ENCODE data around the gene CDKL2.

The CDKL2 gene

DNA sequence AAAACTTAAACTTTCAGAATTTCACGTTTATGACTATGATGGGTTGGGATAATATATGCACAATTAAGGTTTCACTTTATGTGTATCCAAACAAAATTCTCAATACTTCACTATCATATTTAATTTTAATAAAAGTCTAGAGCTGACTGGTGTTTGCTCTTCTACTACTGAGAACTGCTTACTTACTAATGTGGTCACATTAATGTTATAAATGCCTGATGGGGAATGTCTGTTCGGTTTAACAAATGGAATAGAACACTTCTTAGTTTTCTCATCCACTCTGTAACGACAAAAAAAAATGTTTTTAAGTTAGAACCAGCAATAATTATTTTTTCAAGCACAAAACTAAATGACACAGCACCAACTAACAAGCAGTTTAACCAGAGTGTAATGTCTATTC, 34.3 kb downstream of the CDKL2 start:
- H3K9me3 ChIP-seq (ENCODE audit: insufficient read depth, low read depth, low read length) = no peaks in the 10 kb centered on the region
- no peak overlapping the region for H3K9ac ChIP-seq (ENCODE audit: low read depth, low read length, poor library complexity, severe bottlenecking)
- H3F3A ChIP-seq (ENCODE audit: low read depth) = no peaks in the 10 kb centered on the region
- H3K4me3 ChIP-seq (ENCODE audit: low read length, poor library complexity, severe bottlenecking) = no peak overlapping the region
- no peaks in the 10 kb centered on the region for H3K36me3 ChIP-seq (ENCODE audit: insufficient read depth, low read length)
- H3K27me3 ChIP-seq (ENCODE audit: insufficient read depth, low read length, poor library complexity, severe bottlenecking) = no peaks in the 10 kb centered on the region
- no peaks in the 10 kb centered on the region for H3K9me2 ChIP-seq (replicated peaks; ENCODE audit: low read depth, low read length)
- no peak overlapping the region for H2AFZ ChIP-seq (ENCODE audit: low read length)
- TF ChIP-seq CTCF (conservative IDR thresholded peaks at IDR 0.05; ENCODE audit: low read length) = no peak
- TF ChIP-seq EZH2phosphoT487 (IDR thresholded peaks at IDR 0.05; ENCODE audit: borderline replicate concordance) = no peak
- no peaks in the 10 kb centered on the region for H3K79me2 ChIP-seq (ENCODE audit: insufficient read depth, low read length)
- no peak overlapping the region for H3K4me2 ChIP-seq (ENCODE audit: low read depth, low read length, poor library complexity, severe bottlenecking)
- H3K4me1 ChIP-seq (ENCODE audit: insufficient read depth, low read length, poor library complexity, severe bottlenecking) = peaks cover 6% of the 10 kb centered on the region
- H4K20me1 ChIP-seq (ENCODE audit: insufficient read depth, low read length, poor library complexity, severe bottlenecking) = no peaks in the 10 kb centered on the region

DNA sequence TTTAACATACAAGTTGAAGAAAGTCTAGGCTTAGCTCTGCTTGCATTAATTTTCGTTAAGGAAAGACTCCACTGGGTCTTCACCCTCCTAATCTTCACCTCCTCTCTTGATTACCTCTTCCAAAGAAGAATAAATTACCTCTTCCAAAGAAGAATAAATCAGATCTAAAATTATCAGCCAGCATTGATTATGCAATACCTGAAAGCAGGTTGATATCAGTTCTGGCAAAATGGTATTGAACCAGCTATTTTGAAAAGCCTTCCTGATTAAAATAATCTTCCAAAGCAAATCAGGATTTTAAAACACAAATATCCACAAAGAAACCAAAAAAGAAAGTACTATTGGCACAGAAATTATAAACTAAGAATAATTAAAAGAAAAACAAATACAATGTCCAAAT, 36.9 kb downstream of the CDKL2 start:
- H3K27me3 ChIP-seq (ENCODE audit: insufficient read depth, low read length, poor library complexity, severe bottlenecking) = no peaks in the 10 kb centered on the region
- no peaks in the 10 kb centered on the region for H3F3A ChIP-seq (ENCODE audit: low read depth)
- H3K4me1 ChIP-seq (ENCODE audit: insufficient read depth, low read length, poor library complexity, severe bottlenecking) = peaks cover 3% of the 10 kb centered on the region
- TF ChIP-seq CTCF (conservative IDR thresholded peaks at IDR 0.05; ENCODE audit: low read length) = no peak
- no peak for TF ChIP-seq EZH2phosphoT487 (IDR thresholded peaks at IDR 0.05; ENCODE audit: borderline replicate concordance)
- no peaks in the 10 kb centered on the region for H3K36me3 ChIP-seq (ENCODE audit: insufficient read depth, low read length)
- H3K9me2 ChIP-seq (replicated peaks; ENCODE audit: low read depth, low read length) = no peaks in the 10 kb centered on the region
- no peak overlapping the region for H3K4me3 ChIP-seq (ENCODE audit: low read length, poor library complexity, severe bottlenecking)
- no peak overlapping the region for H3K9ac ChIP-seq (ENCODE audit: low read depth, low read length, poor library complexity, severe bottlenecking)
- no peak overlapping the region for H3K4me2 ChIP-seq (ENCODE audit: low read depth, low read length, poor library complexity, severe bottlenecking)
- no peaks in the 10 kb centered on the region for H3K79me2 ChIP-seq (ENCODE audit: insufficient read depth, low read length)
- no peaks in the 10 kb centered on the region for H4K20me1 ChIP-seq (ENCODE audit: insufficient read depth, low read length, poor library complexity, severe bottlenecking)
- H2AFZ ChIP-seq (ENCODE audit: low read length) = no peak overlapping the region
- no peaks in the 10 kb centered on the region for H3K9me3 ChIP-seq (ENCODE audit: insufficient read depth, low read depth, low read length)

DNA sequence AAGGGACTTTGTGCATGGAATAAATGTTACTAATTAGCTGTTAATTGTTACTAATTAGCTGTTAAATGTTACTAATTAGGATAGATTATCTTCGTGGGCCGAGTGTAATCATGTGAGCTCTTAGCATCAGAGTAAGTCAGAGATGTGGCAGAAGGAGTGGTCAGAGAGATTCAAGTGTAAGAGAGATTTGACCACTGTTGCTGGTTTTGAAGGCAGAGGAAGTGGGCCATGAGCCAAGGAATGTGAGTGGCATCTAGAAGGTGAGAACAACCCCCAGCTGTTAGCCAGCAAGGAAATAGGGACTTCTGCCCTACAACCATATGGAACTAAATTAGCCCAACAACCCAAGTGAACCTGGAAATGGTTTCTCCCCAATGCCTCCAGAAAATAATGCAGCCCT, 46.3 kb downstream of the CDKL2 start:
- Histone ChIP-seq H3K36me3 (ENCODE audit: insufficient read depth, low read length) (no peaks in the 10 kb centered on the region), H3K4me2 (ENCODE audit: low read depth, low read length, poor library complexity, severe bottlenecking) (no peak overlapping the region), H3K4me1 (ENCODE audit: insufficient read depth, low read length, poor library complexity, severe bottlenecking) (no peaks in the 10 kb centered on the region), H3K9me2 (replicated peaks; ENCODE audit: low read depth, low read length) (no peaks in the 10 kb centered on the region), H4K20me1 (ENCODE audit: insufficient read depth, low read length, poor library complexity, severe bottlenecking) (no peaks in the 10 kb centered on the region), H2AFZ (ENCODE audit: low read length) (no peak overlapping the region), H3K4me3 (ENCODE audit: low read length, poor library complexity, severe bottlenecking) (no peak overlapping the region), H3K9me3 (ENCODE audit: insufficient read depth, low read depth, low read length) (0 out of 2 replicates have a peak, but pooled peaks cover 4% of the 10 kb centered on the region), H3K79me2 (ENCODE audit: insufficient read depth, low read length) (no peaks in the 10 kb centered on the region), H3K27me3 (ENCODE audit: insufficient read depth, low read length, poor library complexity, severe bottlenecking) (no peaks in the 10 kb centered on the region), H3K9ac (ENCODE audit: low read depth, low read length, poor library complexity, severe bottlenecking) (no peak overlapping the region), H3F3A (ENCODE audit: low read depth) (no peaks in the 10 kb centered on the region)
- TF ChIP-seq EZH2phosphoT487 (IDR thresholded peaks at IDR 0.05; ENCODE audit: borderline replicate concordance) (no peak), CTCF (conservative IDR thresholded peaks at IDR 0.05; ENCODE audit: low read length) (no peak)

Measured in Loucy (cell line).